ENCODE measurements around the gene PDPK1.
"Not testable (repeated sequence)": the region's sequence is repeated elsewhere in the genome, so short reads cannot be mapped to it uniquely, and the experiment has no call there.

The PDPK1 gene

DNA sequence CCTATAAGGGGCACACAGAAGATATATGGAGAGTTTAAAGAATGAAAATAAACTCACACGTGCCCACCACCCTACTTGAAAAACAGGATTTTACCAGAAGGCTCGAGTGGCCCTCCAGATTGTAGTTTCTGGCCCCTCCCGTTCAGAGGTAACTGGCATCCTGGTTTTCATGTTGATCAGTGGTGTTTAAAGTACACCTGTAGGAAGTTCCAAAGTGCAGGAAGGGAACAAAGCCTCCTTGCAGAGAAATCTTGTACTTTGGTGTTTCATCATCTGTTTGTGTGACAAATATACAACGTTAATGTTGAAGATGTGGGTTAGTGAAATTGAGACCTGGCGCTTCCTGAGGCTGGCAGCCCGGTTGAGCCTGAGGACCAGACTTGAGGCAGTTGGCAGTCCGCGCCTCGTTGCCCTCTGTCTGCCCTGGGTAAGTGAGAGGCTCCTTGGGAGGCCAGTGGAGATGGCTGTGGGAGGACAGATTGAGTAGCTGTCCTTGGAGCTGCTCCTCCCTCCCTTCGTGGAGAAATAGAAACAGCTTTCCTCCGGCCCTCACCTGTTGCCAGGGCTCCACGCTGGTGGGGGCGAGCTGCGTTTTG lies 12.6 kb downstream of the PDPK1 start:
- DNase-seq, result not testable (repeated sequence)

DNA sequence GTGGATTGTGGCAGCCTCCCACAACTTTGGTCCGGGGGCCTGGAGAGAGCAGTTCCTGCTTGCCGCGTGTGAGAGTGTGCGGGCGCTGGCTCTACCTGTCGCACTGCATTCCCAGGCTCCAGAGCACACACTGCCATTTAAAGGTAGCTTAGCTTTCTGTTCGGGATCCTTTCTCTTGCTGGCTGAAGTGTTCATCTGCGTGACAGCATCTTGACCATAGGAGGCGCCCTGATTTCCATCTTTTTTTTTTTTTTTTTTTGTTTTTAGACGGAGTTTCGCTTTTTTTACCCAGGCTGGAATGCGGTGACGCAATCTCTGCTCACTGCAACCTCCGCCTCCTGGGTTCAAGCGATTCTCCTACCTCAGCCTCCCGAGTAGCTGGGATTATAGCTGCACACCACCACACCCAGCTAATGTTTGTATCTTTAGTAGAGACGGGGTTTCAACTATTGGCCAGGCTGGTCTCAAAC lies 13.6 kb downstream of the PDPK1 start:
- not testable (repeated sequence) for DNase-seq

DNA sequence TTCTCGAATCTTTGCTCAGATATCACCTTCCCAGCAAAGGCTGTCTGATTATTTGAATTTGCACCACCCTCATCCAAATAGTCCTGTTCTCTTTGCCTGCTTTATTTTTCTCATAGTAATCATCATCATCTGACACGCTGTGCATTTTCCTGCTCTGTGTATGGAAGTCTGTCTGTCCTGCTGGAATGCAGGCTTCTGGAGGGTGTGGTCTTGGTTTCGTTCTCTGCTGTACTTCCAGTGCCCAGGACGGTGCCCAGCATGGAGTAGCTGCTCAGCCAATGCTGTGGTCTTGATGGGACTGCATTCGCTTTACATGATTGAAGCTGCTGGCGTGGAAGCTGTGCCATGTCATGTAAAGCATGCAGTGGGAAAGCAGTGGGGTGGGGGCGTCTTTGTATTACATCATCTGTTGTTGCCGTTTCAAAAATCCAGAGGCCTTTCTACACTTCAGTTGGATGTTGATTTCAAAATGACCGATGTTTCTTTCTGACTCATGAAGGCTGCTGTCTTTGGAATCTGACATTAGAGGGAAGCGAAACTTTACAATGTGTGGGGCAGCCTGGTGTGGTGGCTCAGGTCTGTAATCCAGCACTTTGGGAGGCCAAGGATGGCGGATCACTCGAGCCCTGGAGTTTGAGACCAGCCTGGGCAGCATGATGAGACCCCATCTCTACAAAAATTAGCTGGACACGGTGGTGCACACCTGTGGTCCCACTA lies 17.0 kb downstream of the PDPK1 start:
- not testable (repeated sequence) for DNase-seq

DNA sequence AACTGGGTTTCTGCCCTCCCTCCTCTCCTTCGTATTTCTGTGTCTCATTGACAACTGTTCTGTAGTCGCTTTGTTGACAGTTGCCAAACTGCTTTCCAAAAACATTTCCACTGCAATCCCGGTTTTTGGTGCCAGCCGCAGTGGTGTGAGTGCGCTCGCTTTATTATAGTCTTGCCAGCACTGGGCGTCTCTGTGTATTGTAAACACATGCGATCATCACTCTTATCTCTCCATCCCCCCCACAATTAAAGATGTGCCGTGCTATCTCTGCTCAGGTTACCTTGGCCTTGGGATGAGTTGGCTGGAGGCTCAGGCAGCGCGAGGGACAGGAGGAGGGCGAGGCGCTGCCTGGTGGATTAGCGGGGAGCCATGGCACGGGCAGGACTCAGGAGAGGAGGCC lies 19.3 kb downstream of the PDPK1 start:
- DNase-seq, result not testable (repeated sequence)

DNA sequence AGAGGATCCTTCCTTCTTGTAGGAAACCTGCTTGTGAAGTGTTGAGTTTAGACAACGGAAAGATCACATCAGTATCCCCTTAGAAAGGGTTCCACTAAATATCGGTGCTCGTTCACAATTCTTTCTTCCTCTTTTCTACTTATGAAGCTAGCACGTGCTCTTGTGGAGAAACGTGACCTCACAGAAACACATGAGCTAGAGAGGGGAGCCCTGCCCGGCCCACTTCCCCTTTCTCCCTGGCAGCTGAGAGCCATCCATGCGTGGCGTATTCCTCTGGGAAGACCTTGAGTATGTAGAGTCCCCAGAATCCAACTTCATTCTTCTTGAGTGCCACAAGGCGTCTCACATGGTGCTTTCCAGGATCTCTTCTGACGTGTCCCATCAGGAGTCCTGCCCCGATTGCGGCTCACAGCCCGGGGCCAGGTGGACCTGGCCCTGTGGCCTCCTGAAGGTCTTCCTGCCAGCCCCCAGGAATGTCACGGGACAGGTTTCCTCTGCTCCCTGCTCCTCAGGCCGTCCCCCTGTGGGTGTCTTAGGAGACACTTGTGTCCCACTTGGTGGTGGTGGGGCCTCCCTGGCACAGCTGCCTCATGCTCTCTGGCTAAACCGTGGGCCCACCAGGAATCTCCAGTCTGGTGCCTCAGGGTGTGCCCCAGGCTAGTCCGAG lies 22.4 kb downstream of the PDPK1 start:
- DNase-seq, result not testable (repeated sequence)

DNA sequence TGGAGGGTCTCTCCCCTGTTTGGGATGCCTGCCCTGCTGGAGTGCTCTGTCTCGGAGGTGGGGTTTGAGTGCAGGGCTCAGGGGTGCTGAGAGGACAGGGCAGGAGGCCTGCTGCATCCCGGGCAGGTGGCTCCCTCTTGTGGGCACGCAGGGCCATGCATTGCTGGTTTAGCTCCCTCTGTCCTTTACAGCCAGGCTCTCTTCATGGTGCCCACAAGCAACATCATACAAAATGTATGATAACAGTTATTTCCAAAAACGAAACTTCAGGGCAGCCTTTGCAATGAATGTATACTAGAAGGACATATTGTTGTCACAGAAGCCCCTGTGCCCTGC lies 22.9 kb downstream of the PDPK1 start:
- DNase-seq, result not testable (repeated sequence)

DNA sequence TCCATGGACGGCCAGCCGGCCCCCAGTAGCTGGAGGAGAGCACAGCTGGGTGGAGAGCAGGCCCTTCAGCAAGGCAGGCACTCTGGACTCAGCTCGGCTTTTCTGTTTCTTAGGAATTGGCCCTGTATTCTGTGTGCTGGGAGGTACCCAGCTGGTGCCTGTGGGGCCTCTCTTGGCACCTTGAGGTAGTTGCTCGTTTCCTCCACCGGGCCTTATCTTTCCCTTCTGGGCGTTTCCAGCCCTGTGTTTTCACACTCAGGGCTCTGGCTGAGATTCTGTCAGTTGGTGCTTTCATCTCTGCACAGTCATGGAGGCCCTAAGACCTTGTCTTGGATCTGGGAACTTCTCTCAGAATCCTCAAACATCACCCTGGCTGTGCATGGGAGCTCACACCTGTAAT lies 29.7 kb downstream of the PDPK1 start:
- DNase-seq, result not testable (repeated sequence)

DNA sequence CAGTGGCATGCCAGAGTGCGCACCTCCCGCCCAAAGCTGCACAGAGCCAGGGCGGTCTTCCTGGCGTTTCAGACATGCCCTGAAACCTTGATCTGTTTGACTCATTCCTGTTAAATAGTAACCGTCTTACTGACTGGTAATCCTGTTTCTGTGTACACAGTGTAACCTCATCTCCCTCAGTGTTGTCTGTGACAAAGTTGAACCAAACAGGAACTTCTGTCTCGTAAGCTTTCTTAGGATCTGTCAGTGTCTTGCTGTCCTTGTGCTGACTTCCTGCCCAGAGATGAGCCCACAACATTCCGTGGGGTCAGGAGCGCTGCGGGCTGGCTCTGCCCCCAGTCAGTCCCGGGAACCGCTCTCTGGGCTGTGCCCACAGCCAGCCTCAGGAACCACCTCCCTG lies 30.8 kb downstream of the PDPK1 start:
- DNase-seq, result not testable (repeated sequence)

DNA sequence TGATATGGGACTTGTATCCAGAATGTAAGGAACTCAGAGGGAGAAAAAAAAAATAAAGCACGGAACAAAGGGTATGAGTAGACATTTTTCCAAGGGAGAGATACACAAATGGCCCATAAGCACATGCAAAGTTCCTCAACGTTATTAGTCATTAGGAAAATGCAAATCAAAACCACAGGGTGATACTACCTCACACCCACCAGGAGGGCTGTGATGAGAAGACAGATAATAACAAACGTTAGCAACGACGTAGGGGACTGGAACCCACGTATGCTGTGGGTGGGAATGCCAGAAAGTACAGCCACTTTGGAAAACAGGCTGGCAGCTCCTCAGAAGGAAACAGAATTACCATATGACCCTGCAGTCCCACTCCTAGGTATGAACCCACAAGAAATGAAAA lies 34.9 kb downstream of the PDPK1 start:
- DNase-seq, result not testable (repeated sequence)

DNA sequence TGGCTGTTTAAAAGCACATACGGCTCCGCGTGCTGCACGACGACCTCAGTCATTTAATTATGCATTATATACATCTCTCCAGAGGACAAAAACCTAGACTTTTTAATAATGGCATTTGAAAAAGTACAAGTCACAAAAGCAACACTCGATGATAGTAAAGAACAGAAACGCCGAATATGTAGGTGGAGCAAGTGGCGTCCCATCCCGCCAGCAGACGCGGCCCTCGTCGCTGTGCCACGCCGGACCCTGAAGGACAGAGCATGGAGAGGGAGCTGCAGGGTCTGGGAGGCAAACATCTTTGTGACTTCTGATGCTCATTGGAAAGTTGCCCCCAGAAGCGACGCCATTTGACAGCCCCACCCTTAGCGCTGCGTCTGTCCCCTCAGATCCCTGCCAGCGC lies 38.0 kb downstream of the PDPK1 start:
- not testable (repeated sequence) for DNase-seq

DNA sequence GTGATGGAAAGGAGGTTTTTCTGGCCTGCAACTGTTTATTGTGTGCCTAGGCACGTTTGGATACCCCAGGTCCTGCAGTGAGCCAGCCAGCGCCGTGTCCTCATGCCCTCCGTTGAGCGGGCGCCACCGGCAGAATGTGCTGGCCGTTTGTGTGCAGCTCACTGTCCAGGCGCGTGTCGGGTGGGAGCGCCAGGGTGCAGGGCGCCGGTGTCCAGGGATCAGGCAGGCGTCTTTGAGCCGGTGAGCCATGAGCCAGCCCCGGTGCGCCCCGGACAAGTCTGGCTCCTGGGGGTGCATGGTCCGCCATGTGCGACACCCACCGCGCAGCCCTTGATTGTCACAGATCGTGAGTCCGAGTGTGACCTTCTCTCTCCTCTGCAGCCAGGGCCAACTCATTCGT lies 39.2 kb downstream of the PDPK1 start:
- not testable (repeated sequence) for DNase-seq

DNA sequence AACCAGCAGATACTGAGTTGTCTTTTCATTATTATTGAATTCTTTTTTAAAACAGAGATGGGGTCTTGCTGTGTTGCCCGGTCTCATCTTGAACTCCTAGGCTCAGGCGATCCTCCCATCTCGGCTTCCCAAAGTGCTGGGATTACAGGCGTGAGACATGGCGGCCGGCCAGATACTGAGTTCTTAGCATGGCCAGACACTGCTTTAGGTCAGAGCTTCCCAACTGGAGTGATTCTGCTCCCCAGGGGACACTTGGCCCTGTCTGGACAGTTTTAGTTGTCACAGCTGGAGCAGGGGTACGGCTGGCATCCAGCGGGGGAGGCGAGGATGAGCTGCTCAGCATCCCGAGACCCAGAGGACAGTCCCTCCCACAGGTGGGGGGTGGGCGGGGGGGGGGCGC lies 41.1 kb downstream of the PDPK1 start:
- not testable (repeated sequence) for DNase-seq

DNA sequence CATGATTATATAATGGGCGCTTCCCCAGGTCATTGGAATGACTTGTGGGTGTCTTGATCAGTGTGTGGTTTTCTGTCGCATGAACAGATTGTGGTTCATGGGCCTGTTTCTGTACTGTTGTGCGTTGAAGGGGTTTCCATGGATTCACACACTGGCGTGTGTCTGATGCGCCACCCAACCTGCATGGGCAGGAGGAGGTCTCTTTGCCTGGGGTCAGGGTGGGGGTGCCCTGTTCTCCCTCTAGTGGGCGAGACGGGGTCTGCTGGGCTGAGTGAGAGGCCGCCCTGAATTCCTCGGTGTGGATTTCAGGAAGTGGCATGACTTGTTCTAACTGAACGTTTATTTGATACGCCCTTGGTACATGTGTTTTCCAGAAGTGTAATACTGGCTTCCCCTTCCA lies 42.3 kb downstream of the PDPK1 start:
- not testable (repeated sequence) for DNase-seq

DNA sequence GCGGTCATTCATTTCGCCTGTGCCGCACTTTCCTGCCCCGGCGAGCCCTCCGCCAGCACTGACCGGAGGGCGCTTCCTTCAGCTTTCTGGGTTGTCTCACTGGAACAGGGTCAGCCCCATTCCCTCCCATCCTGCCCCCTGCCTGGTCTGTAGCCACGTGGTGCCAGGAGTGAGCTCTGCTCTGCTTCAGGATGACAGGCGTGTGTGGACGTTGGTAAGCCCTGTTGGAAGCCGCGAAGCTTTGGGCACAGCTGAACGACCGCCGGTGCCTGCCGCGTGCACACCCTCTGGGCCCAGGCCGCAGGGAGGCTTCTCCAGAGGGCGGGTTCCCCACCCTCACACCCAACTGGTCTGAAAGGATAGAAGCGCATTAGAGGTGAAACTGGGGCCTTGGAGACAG lies 43.0 kb downstream of the PDPK1 start:
- DNase-seq, result not testable (repeated sequence)

DNA sequence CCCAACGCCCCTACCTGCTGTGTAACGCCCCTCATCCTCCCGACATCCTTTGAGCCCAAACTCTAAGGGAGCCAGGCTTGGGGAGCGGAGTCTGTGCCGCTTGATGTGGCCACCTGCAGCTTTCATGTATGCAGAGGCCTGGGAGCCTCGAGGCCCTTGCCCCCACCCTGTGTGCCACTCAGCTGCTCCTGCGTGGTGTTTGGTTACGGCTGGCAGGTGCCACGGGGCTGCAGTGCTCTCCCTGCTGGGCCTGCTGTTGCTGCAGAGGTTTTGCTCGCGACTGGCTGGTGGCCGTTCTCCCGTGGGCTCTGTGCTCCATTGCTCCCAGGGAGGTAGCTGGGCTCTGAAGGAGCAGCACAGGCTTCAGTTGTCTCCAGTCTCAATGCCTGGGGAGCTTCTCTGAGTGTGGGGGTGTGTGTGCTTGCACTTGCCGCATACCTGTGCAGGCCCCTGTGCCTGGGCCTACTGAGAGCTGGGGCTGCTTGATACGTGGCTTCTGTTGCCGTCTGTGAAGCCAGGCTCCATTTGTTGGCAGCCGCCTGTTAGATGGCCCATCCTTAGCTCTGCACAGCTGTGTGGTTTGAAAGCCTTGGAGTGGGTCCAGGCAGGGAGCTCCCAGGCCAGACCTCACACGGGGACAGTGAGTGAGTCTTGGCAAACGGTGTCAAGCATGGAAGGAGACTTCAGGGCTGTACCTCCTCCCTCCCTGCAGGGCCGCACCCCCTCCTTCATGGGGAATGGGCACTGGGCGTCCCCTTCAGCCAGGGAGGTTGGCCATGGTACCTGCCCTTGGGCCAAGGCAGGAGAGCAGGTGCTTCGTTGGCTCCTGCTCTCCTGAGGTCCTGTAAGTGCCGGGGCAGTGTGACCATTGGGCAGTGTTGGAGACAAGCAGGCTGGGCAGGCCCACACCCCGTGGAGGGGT lies 47.2 kb downstream of the PDPK1 start:
- no peak for DNase-seq

DNA sequence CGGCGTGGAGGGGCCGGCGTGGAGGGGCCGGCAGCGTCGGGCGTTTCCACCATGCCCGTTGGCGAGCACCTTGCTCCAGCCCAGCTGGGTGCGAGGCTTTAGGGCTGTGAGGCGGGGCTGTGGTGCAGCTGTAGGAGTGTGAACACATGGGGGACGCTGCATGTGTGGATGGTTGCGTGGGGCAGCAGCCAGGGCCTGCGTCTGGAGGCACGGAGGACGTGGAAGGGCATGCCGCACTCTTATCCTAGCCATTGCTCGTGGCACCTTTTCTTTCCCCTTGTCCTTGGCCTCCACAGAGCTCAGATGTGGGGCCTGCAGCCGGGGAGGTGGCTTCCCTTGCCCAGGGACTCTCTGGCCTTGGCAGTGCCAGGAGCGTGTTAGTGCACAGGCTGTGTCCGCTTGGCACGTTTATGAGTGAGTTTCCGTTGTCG lies 47.8 kb downstream of the PDPK1 start:
- DNase-seq, result no peak

DNA sequence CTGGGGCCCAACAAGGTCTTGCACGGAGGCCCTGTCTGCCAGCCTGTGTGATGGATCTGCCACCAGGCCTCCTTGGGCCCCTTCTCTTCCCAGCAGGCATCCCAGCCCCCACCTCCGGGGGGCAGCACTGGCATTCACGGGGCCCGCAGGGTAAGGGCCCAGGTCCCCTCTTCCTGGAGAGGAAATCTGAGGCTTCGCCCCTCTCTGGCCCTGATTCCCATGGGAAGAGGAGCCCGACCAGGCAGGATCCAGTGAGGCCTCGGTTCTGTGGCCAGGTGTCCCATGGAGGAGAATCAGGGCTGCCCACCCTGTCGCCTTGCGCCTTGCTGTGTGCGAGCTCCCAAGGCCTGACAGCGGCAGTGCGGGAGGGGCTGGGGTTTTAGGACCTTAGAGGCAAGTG lies 48.4 kb downstream of the PDPK1 start:
- DNase-seq, result no peak

DNA sequence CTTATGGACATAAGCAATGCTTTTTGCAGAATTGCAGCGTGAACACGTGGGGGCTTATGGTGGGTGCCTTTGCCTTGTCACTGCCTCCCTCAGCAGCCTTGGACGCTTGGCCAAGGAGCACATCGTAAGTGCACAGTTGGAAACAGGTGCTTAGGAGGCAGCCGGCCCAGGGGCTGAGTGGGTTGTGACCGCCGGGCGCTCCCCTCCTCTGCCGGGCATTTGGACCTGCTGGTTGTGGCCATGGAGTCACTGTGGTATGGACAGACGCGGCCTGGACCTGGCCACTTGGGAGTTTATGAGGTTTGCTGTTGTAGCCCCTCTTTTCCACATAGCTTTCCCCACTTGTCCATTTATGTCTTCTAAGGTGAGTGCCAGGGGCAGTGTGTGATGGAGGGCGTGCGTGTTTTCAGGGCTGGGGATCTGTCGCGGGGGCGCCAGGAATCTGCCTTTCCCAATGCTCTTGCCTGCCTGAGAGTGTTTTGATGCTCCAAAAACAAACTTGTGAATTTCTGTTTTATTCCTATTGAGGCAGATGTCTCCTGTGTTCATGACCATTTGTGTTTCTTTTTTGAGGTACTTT lies 49.2 kb downstream of the PDPK1 start:
- no peak for DNase-seq

DNA sequence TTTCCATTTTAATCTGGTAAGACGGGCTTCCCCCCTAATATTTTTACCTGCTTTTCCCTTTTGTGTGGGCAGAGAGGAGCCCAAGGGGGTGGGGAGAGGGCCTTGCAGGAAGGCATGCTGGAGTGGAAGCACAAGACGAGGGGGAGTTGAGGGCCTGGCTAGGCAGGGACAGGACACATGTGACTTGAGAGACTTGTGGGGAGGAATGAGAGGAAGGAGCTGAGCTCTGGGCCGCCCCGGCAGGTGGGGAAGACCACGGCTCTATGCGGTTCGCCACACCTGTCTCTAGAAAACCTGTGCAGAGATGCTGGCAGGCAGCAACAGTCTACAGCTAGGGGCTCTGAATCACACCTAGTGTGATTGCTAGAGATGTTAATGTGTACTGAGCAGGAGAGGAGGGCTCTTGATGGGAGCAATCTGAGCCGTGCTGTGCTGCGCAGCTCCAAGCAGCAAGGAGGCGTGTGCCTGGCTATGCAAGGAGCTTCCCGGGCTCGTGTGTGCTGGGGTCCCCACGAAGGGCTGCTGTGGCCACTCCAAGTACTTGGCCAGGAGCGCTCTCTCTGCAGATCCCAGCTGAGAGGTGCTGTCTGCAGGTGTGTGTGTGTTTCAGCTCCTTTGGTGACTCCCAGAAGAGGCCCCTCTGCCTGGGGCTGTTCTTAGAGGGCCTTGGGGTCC lies 50.2 kb downstream of the PDPK1 start:
- no peak for DNase-seq

DNA sequence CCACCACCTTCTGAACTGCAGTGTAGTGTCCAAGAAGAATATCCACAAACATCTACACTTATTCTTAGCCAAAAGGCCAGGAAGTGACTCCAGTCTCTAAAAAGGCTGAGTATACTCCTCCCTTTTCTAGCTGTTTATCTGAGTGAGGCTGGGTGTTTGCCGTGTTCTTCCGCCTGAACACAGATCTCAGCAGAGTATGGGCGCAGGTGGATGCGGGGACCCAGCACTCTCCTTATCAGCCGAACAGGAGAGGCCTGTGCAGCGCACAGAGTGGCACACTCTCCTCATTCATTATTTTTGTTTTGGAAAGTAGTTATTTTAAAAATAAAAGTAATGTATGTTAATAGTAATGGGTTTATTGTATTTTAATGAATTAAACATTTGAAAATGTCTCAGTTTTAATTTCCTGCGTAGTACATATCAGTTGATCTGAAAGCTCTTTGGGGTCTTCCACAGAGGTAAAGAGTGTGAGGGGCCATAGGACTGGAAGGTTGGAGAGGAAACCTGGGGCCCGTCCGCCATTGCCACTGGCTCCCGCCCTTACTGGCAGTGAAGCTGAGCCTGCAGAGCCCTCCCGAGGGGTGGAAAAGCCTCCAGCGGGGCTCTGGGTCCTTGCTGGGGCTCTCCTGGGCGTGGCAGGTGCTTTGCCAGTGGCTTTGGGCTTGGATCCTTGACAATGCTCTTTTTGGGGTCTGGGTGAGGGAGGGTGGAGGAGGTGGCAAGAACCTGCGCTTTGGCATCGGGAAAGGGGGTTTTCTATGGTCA lies 53.8 kb downstream of the PDPK1 start:
- DNase-seq, result no peak

DNA sequence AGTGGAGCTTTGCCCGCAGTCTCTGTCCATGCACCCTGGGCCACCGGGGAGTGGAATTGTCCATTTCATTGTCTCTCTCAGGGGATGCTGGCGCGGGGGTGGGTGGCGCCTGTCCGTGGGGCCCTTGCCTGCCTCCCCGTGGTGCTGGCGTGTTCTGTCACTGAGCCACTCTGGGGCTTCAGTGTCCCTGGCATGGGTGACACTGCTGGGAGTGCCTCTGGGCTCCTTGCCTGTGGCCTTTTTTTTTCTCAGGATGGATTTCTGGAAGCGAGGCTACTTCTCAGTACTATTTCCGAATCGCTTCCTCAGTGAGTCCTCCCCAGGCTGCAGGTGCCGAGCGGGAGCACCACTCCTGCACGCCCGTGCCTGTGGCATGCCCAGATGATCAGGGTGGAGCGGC lies 55.0 kb downstream of the PDPK1 start:
- no peak for DNase-seq
